Measurements from ENCODE around the gene CACNA1S.

The CACNA1S gene

GRCh38 chr1:201002510-201002909 lies 109.7 kb downstream of the CACNA1S start:
- no peak for TF ChIP-seq POLR2AphosphoS5 (IDR thresholded peaks at IDR 0.05; ENCODE audit: low read depth, low read length)
- TF ChIP-seq TAF1 (IDR thresholded peaks at IDR 0.05; ENCODE audit: borderline replicate concordance, low read depth, low read length), result no peak
- no peak for TF ChIP-seq POLR2A (IDR thresholded peaks at IDR 0.05; ENCODE audit: low read depth, low read length)
- FAIRE-seq (no peak), DNase-seq (ENCODE audit: insufficient read length) (no peak)

DNA sequence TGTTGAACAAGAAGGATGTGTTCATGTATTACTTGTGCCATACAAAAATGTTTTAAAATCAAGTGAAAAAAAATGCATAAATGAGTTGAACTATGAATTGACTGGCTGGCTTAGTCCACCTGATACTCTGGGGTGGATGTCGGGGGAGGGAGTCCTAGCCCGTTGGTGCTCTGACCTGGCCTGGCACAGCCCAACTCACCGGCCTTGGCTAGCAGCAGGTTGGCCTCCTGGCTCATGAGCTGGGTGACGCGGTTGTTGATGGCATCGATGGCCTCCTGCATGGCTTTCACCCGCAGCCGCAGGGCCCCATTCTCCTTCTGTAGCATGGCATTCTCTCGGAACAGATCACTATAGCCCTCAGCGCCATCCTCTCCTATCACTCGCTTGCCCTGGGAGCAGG lies 110.3 kb downstream of the CACNA1S start:
- TF ChIP-seq TAF1 (IDR thresholded peaks at IDR 0.05; ENCODE audit: borderline replicate concordance, low read depth, low read length) (no peak), POLR2AphosphoS5 (IDR thresholded peaks at IDR 0.05; ENCODE audit: low read depth, low read length) (no peak), POLR2A (IDR thresholded peaks at IDR 0.05; ENCODE audit: low read depth, low read length) (no peak)
- FAIRE-seq (no peak), DNase-seq (ENCODE audit: insufficient read length) (no peak)

GRCh38 chr1:201000391-201000790 lies 111.8 kb downstream of the CACNA1S start:
- FAIRE-seq (no peak), DNase-seq (ENCODE audit: insufficient read length) (no peak)
- TF ChIP-seq POLR2AphosphoS5 (IDR thresholded peaks at IDR 0.05; ENCODE audit: low read depth, low read length) (no peak), TAF1 (IDR thresholded peaks at IDR 0.05; ENCODE audit: borderline replicate concordance, low read depth, low read length) (no peak), POLR2A (IDR thresholded peaks at IDR 0.05; ENCODE audit: low read depth, low read length) (no peak)

DNA sequence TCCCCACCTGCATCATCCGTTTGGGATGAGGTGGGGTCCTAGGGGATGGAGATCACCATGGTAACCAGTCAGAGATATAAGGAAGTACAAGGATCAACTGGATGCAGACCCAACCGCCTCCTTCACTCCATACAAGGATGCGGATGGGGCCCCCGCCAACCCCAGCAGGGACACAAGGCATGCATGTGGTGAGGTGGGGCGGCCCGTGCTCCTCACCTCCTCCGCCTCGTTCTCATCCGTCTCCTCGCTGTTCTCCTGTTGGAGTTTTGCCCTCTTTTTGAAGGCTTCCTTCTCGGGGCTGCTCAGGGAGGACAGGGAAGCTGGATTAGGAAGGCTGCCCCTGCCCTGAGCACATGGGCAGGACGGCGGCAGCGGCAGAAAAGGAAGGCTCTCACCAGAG lies 112.6 kb downstream of the CACNA1S start:
- no peak for DNase-seq (ENCODE audit: insufficient read length)
- no peak for FAIRE-seq
- no peak for TF ChIP-seq TAF1 (IDR thresholded peaks at IDR 0.05; ENCODE audit: borderline replicate concordance, low read depth, low read length)
- TF ChIP-seq POLR2AphosphoS5 (IDR thresholded peaks at IDR 0.05; ENCODE audit: low read depth, low read length), result no peak
- TF ChIP-seq POLR2A (IDR thresholded peaks at IDR 0.05; ENCODE audit: low read depth, low read length), result no peak

DNA sequence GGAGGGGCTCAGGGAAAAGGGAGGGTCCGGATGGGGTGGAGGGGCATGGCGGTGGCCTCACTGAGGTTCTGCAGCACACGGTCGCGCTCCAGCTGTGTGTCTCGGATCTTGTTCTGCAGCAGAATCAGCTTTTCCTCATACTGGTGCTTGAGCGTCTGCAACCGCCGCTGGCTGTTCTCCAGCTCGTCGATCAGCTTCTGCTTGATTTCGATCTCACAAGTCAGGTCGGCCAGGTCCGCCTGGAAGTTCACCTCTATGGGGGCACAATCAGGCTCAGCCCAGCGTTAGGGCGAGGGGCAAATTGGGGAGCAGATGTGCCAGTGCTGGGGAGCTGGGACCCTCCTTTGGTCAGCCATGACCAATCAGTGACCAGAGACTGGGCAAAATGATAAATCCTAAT lies 113.9 kb downstream of the CACNA1S start:
- FAIRE-seq (no peak), DNase-seq (ENCODE audit: insufficient read length) (no peak)
- TF ChIP-seq POLR2A (IDR thresholded peaks at IDR 0.05; ENCODE audit: low read depth, low read length) (no peak), POLR2AphosphoS5 (IDR thresholded peaks at IDR 0.05; ENCODE audit: low read depth, low read length) (no peak), TAF1 (IDR thresholded peaks at IDR 0.05; ENCODE audit: borderline replicate concordance, low read depth, low read length) (no peak)

GRCh38 chr1:200992382-200993048 lies 119.7 kb downstream of the CACNA1S start:
- TF ChIP-seq POLR2A (IDR thresholded peaks at IDR 0.05; ENCODE audit: low read depth, low read length) (no peak), TAF1 (IDR thresholded peaks at IDR 0.05; ENCODE audit: borderline replicate concordance, low read depth, low read length) (no peak), POLR2AphosphoS5 (IDR thresholded peaks at IDR 0.05; ENCODE audit: low read depth, low read length) (no peak)
- DNase-seq (ENCODE audit: insufficient read length), result no peak
- no peak for FAIRE-seq

- DNase-seq (ENCODE audit: insufficient read length) (no peak), FAIRE-seq (no peak)
- TF ChIP-seq TAF1 (IDR thresholded peaks at IDR 0.05; ENCODE audit: borderline replicate concordance, low read depth, low read length) (no peak), POLR2AphosphoS5 (IDR thresholded peaks at IDR 0.05; ENCODE audit: low read depth, low read length) (no peak), POLR2A (IDR thresholded peaks at IDR 0.05; ENCODE audit: low read depth, low read length) (no peak)
Observed at GRCh38 chr1:200991097-200991614, 121.1 kb downstream of the CACNA1S start.

DNA sequence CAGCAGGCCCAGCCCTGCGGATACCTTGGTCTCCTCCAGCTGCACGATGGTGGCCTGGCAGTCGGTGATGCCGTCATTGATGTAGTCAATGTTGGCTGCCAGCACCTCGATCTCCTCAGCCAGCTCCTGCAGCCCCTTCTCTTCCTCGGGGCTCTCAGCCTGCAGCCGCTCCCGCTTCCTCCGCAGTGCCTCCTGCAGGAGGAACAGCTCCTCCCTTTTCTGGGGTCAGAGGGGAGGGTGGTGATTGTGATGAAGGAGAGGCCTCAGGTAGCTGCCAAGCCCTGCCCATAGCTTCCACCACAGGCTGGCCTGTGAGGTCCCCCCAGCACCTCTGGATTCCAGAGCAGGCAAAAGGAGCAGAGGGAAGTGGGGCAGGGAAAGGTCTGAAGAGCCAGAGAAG lies 122.1 kb downstream of the CACNA1S start:
- TF ChIP-seq POLR2A (IDR thresholded peaks at IDR 0.05; ENCODE audit: low read depth, low read length) (no peak), TAF1 (IDR thresholded peaks at IDR 0.05; ENCODE audit: borderline replicate concordance, low read depth, low read length) (no peak), POLR2AphosphoS5 (IDR thresholded peaks at IDR 0.05; ENCODE audit: low read depth, low read length) (no peak)
- DNase-seq (ENCODE audit: insufficient read length) (no peak), FAIRE-seq (no peak)

Data from GM12892 (cell line).